Chondrocyte (in vitro differentiated cells): ENCODE data around the gene SLC49A3. TPM values are rescaled to one million over a fixed set of nuclear protein-coding genes. Genes with fewer than 3 reads are reported as not detected.

ENCODE experiments used
- DNase-seq: peaks from one replicate; pipeline ENCODE4 v3.0.0; 2021; ENCODE audit warnings: mixed read lengths, low spot score
- H3K27ac Mint-ChIP-seq: one replicate; pipeline ENCODE4 v1.8.0; 2021; ENCODE audit warnings: mild to moderate bottlenecking, moderate library complexity, mixed read lengths; ENCODE audit not compliant: unreplicated experiment
- H3K27me3 Mint-ChIP-seq: 2 replicates; pipeline ENCODE4 v1.8.0; 2021; ENCODE audit warnings: low read depth, mixed read lengths
- H3K36me3 Mint-ChIP-seq: 2 replicates; pipeline ENCODE4 v1.8.0; 2021; ENCODE audit warnings: low read depth, mixed read lengths
- H3K4me1 Mint-ChIP-seq: 2 replicates; pipeline ENCODE4 v1.8.0; 2021; ENCODE audit warnings: low read depth, mild to moderate bottlenecking, mixed read lengths
- H3K4me3 Mint-ChIP-seq: one replicate; pipeline ENCODE4 v1.8.0; 2021; ENCODE audit warnings: mild to moderate bottlenecking, moderate library complexity, mixed read lengths; ENCODE audit not compliant: unreplicated experiment
- H3K9me3 Mint-ChIP-seq: 2 replicates; pipeline ENCODE4 v1.8.0; 2021; ENCODE audit warnings: low read depth, mixed read lengths
- total RNA-seq: library from RNA; stranded (reverse); gene quantifications from 3 replicates; pipeline ENCODE4 v1.2.1, GENCODE V29; 2021
- TF ChIP-seq, protein P1 (sequence below): fragments of 200-600 bp; sonication (generic); IDR thresholded peaks from 2 replicates; pipeline ENCODE4 v1.5.0; 2021; ENCODE audit warnings: antibody characterized with exemption, mild to moderate bottlenecking, moderate library complexity

The SLC49A3 gene
- total RNA-seq, 1 donor from 2014 or later = 1.3 TPM

DNA sequence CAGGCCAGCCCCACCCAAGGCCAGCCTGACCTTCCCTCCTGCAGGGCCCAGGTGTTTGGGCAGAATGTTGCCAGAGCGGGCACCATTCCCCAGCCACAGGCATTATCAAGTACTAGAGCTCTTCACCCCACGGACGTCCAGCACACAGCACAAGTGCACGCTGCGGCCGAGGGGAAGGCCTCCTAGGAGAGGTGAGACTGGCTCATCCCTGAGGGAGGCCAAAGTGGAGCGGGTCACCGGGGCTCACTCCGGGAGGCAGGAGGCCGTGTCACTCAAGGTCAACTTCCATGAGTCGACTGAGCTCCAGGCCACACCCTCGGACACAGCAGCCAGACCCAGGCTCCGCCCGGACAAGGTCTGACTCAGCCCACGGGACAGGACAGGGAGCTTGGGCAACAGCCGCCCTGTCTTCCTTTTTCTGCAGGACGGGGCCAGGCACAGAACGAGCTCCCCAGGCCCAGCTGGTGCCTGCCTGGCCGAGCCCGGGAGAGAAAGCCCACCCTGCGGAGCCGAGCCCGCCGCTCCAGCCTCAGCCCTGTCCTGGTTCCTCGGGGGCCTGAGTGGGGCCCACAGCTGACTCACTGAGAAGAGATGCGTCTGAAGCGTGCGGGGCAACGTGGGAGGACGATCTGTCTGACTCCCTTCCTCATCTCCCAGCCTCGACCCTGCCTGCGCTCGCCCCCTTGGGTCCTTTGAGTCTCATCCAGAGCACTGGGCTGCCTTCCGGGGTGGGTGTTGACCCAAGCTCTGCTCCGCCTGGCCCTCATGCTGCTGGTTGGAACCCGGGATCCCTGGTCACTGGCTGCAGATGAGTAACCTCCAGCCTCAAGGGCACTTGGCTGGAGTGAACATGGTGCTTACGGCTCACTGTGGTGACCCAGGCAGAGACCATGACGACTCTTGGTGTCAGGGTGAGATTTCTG lies 1.6 kb downstream of the SLC49A3 start:
- peak; percentile 94 for DNase-seq
- peaks cover 17% of the 10 kb centered on the region for H3K4me1 Mint-ChIP-seq
- no peak overlapping the region for H3K4me3 Mint-ChIP-seq
- TF ChIP-seq, protein P1, sequence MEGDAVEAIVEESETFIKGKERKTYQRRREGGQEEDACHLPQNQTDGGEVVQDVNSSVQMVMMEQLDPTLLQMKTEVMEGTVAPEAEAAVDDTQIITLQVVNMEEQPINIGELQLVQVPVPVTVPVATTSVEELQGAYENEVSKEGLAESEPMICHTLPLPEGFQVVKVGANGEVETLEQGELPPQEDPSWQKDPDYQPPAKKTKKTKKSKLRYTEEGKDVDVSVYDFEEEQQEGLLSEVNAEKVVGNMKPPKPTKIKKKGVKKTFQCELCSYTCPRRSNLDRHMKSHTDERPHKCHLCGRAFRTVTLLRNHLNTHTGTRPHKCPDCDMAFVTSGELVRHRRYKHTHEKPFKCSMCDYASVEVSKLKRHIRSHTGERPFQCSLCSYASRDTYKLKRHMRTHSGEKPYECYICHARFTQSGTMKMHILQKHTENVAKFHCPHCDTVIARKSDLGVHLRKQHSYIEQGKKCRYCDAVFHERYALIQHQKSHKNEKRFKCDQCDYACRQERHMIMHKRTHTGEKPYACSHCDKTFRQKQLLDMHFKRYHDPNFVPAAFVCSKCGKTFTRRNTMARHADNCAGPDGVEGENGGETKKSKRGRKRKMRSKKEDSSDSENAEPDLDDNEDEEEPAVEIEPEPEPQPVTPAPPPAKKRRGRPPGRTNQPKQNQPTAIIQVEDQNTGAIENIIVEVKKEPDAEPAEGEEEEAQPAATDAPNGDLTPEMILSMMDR = no peak
- H3K27me3 Mint-ChIP-seq = no peaks in the 10 kb centered on the region
- peak overlapping the region; percentile 82 for H3K27ac Mint-ChIP-seq
- no peaks in the 10 kb centered on the region for H3K36me3 Mint-ChIP-seq
- no peaks in the 10 kb centered on the region for H3K9me3 Mint-ChIP-seq

DNA sequence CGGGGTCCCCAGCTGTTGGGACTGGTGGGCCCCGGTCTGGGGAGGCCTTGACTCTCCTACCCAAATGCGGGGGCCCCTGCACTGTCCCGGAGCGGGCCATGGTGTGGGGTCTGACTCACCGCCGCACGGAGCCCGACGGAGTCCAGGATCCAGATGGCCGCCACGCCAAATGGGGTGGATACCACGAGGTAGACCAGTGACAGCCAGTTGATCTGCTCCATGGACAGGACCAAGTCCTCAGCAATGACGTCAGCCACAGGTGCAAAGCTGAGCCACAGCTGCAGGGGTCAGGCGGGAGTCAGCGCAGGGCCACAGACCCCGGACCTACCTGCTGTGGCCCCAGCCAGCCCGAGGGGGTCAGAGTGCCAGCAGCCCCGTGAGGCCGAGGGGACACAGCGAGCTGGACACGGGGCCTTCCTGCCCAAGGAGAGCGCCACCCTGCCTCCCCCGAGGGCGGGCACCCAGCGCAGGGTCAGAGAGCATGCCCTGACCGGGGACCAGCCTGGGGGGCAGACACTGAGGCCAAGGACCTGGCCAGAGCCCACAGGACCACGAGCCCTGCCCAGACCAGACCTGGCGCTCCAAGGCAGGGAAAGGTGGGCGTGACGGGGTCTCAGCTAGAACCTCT lies 2.4 kb downstream of the SLC49A3 start:
- Mint-ChIP-seq H3K36me3 (no peaks in the 10 kb centered on the region), H3K27ac (no peak overlapping the region), H3K4me1 (peaks cover 17% of the 10 kb centered on the region), H3K4me3 (no peak overlapping the region), H3K27me3 (no peaks in the 10 kb centered on the region), H3K9me3 (no peaks in the 10 kb centered on the region)
- TF ChIP-seq, protein P1 = no peak
- peak; percentile 91 for DNase-seq

DNA sequence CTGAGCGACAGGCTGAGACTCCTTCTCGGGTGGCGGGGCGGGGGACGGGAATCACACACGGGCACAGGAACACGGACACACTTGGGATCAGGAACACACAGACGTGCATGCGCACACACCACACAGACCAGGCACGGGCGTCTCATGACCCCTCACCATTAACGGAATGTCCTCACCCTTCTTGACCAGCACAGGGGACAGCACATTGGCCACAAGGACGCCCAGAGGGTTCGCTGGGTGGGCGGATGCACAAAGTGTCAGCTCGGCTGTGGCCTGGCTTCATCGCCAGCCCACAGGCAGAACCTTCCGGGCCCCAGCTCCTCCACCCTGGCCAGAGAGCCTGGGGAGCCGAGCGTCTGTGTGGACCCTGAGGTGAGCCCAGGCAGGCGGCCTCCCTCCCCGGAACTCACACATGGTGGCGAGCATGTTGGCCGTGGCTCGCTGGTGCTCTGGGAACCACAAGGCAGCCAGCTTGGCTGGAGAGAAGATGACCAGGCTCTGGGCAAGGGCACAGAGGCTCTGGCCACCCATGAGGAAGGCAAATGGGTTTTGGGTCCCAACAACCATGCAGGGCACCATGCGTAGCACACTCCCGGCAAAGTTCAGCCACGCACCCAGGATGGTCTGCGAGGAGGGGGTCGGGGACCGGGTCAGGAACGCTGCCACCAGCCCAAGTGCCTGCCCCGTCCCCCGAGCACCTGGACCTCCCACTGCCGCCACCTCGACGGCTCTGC lies 3.1 kb downstream of the SLC49A3 start:
- Mint-ChIP-seq H3K36me3 (no peaks in the 10 kb centered on the region), H3K4me1 (peaks cover 17% of the 10 kb centered on the region), H3K9me3 (no peaks in the 10 kb centered on the region), H3K27ac (no peak overlapping the region), H3K4me3 (no peak overlapping the region), H3K27me3 (no peaks in the 10 kb centered on the region)
- TF ChIP-seq, protein P1 = no peak
- DNase-seq = no peak

DNA sequence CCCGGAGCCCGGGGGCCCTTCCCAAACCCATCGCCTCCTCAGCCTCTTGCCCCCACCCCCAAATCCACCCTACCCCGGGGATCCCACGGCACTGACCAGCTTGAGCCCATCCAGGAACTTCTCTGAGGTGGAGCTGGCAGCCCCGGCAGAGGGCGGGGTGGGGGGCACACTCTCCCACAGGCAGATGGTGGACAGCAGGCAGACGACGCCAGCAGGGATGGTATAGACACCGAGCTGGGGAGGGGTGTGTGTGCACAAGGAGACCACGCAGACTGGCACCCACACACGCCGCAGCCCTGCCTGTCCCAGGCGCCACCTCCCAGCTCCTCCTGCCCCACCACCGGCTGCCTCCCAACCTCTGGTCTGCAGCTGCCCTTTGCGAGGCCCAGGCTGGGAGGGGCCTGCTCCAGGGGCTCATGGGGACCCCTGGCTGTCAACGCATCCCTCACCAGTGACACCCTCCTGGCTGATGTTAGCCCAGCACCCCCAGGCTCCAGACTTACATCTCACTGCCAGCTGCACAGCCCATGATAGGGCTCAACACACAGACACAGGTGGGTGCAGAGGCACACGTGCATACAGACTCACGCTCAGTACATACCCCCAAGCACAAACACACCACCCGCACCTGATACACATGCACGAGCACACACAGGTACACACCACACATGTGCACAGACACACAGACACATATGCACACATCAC lies 4.2 kb downstream of the SLC49A3 start:
- no peaks in the 10 kb centered on the region for H3K36me3 Mint-ChIP-seq
- H3K4me1 Mint-ChIP-seq = peaks cover 23% of the 10 kb centered on the region
- no peak for DNase-seq
- no peak overlapping the region for H3K4me3 Mint-ChIP-seq
- no peaks in the 10 kb centered on the region for H3K27me3 Mint-ChIP-seq
- H3K27ac Mint-ChIP-seq = no peak overlapping the region
- no peaks in the 10 kb centered on the region for H3K9me3 Mint-ChIP-seq
- TF ChIP-seq, protein P1 = no peak
